GM23338 (cell line): ENCODE results near the gene VPS41. TPM values are rescaled to one million over a fixed set of nuclear protein-coding genes. Genes with fewer than 3 reads are reported as not detected.

Source experiments
- ATAC-seq: fragments of 200-7000 bp; cut with Tn5 transposase; 3 replicates; pipeline ENCODE4 v1.9.1; 2020
- DNase-seq: peaks from one replicate; pipeline ENCODE4 v3.0.0-alpha.2; 2015; ENCODE audit warnings: low spot score
- H2AFZ ChIP-seq: fragments of 200-600 bp; sonication (generic); 2 replicates; pipeline ENCODE4 v1.8.0; 2016; ENCODE audit warnings: antibody characterized with exemption, mild to moderate bottlenecking, moderate library complexity
- H3F3A ChIP-seq: fragments of 200-600 bp; sonication (generic); replicated peaks from 2 replicates; pipeline ENCODE4 v1.8.0; 2017; ENCODE audit warnings: antibody characterized with exemption, mixed run types, low read depth
- H3K27ac ChIP-seq: fragments of 200-600 bp; sonication (generic); 2 replicates; pipeline ENCODE4 v1.6.1; 2016; ENCODE audit warnings: low read depth
- H3K27me3 ChIP-seq: fragments of 200-600 bp; sonication (generic); 2 replicates; pipeline ENCODE4 v1.8.0; 2016; ENCODE audit warnings: mild to moderate bottlenecking, mixed run types, moderate library complexity; ENCODE audit not compliant: insufficient read depth
- H3K36me3 ChIP-seq: fragments of 200-600 bp; sonication (generic); 2 replicates; pipeline ENCODE4 v1.8.0; 2016; ENCODE audit warnings: mild to moderate bottlenecking; ENCODE audit not compliant: insufficient read depth
- H3K4me1 ChIP-seq: fragments of 200-600 bp; sonication (generic); 2 replicates; pipeline ENCODE4 v1.8.0; 2016; ENCODE audit warnings: mild to moderate bottlenecking, moderate library complexity; ENCODE audit not compliant: insufficient read depth
- H3K4me2 ChIP-seq: fragments of 200-600 bp; sonication (generic); 2 replicates; pipeline ENCODE4 v1.7.1; 2017; ENCODE audit warnings: mixed run types
- H3K4me3 ChIP-seq: fragments of 200-600 bp; sonication (generic); 2 replicates; pipeline ENCODE4 v1.6.1; 2016; ENCODE audit warnings: mixed run types
- H3K79me2 ChIP-seq: fragments of 200-600 bp; sonication (generic); replicated peaks from 2 replicates; pipeline ENCODE4 v1.8.0; 2017; ENCODE audit warnings: mild to moderate bottlenecking; ENCODE audit not compliant: insufficient read depth
- H3K9me2 ChIP-seq: fragments of 200-600 bp; sonication (generic); 2 replicates; pipeline ENCODE4 v1.8.0; 2017; ENCODE audit not compliant: insufficient read depth
- H4K20me1 ChIP-seq: fragments of 200-600 bp; sonication (generic); replicated peaks from 2 replicates; pipeline ENCODE4 v1.8.0; 2017; ENCODE audit warnings: mild to moderate bottlenecking; ENCODE audit not compliant: insufficient read depth
- H3K27ac Mint-ChIP-seq: 2 replicates; pipeline ENCODE4 v1.8.0; 2020; ENCODE audit warnings: inconsistent platforms, mild to moderate bottlenecking, moderate library complexity, mixed read lengths
- H3K27me3 Mint-ChIP-seq: 3 replicates; pipeline ENCODE4 v1.8.0; 2022; ENCODE audit warnings: low read depth, mild to moderate bottlenecking, moderate library complexity, mixed read lengths, inconsistent platforms; ENCODE audit not compliant: insufficient read depth, poor library complexity
- H3K36me3 Mint-ChIP-seq: 3 replicates; pipeline ENCODE4 v1.8.0; 2021; ENCODE audit warnings: low read depth, mild to moderate bottlenecking, inconsistent platforms, moderate library complexity, mixed read lengths
- H3K4me1 Mint-ChIP-seq: 3 replicates; pipeline ENCODE4 v1.8.0; 2020; ENCODE audit warnings: mild to moderate bottlenecking, inconsistent platforms, mixed read lengths
- H3K4me3 Mint-ChIP-seq: 3 replicates; pipeline ENCODE4 v1.8.0; 2021; ENCODE audit warnings: moderate library complexity, mild to moderate bottlenecking, inconsistent platforms, mixed read lengths
- H3K9me3 Mint-ChIP-seq: 3 replicates; pipeline ENCODE4 v1.8.0; 2020; ENCODE audit warnings: moderate library complexity, mild to moderate bottlenecking, inconsistent platforms, mixed read lengths
- CREB1 ChIP-seq: fragments of 250-450 bp; sonication (Bioruptor Pico); IDR thresholded peaks from 2 replicates; pipeline ENCODE4 v1.5.0; 2020; ENCODE audit warnings: low read depth, mild to moderate bottlenecking, moderate library complexity
- EZH2 ChIP-seq: fragments of 200-600 bp; sonication (generic); IDR thresholded peaks from one replicate; pipeline ENCODE4 v1.8.0; 2017; ENCODE audit warnings: antibody characterized with exemption, mild to moderate bottlenecking, low read depth; ENCODE audit not compliant: unreplicated experiment
- POLR2AphosphoS5 ChIP-seq: IDR thresholded peaks from 2 replicates; pipeline ENCODE4 v1.6.1; 2016; ENCODE audit warnings: antibody characterized with exemption, low read depth
- ZNF114 ChIP-seq: fragments of 250-450 bp; sonication (Bioruptor Pico); IDR thresholded peaks from 2 replicates; pipeline ENCODE4 v1.5.0; 2020; ENCODE audit warnings: mild to moderate bottlenecking, moderate library complexity
- polyA plus RNA-seq: library from polyadenylated mRNA; unstranded; fragments of >200 nt; fragmentation: Nextera tagmentation; extraction: Ambion mirVana; gene quantifications from 2 replicates; pipeline ENCODE4 v1.2.1, GENCODE V29; 2016
- total RNA-seq: library from RNA; depleted of rRNA; stranded (reverse); fragments of >200 nt; shearing (Covaris generic); gene quantifications from 2 replicates; pipeline ENCODE4 v1.2.3, GENCODE V29; 2014
- TF ChIP-seq, protein P1 (sequence below): IDR thresholded peaks from 2 replicates; pipeline ENCODE4 v1.6.1; 2016; ENCODE audit warnings: antibody characterized with exemption
- TF ChIP-seq, protein P2 (sequence below), 2 experiments: fragments of 200-600 bp in 1 of 2; sonication (generic) in 1 of 2; conservative IDR thresholded peaks; 2 replicates each; pipeline versions ENCODE4 v1.5.1 to v1.6.1; 2016 to 2017; ENCODE audit warnings: antibody characterized with exemption in 2 of 2, low read depth in 2 of 2, mild to moderate bottlenecking in 2 of 2, moderate library complexity in 1 of 2
- TF ChIP-seq, protein P3 (sequence below): IDR thresholded peaks from one replicate; pipeline ENCODE4 v1.6.1; 2018; ENCODE audit warnings: antibody characterized with exemption; ENCODE audit not compliant: unreplicated experiment
- TF ChIP-seq, protein P4 (sequence below): fragments of 250-450 bp; sonication (Bioruptor Pico); IDR thresholded peaks from 2 replicates; pipeline ENCODE4 v1.5.0; 2020; ENCODE audit warnings: mild to moderate bottlenecking, moderate library complexity

VPS41 gene
- total and polyA plus RNA-seq, 2 experiments from 2014 or later: 20.2 to 41.2 TPM

DNA sequence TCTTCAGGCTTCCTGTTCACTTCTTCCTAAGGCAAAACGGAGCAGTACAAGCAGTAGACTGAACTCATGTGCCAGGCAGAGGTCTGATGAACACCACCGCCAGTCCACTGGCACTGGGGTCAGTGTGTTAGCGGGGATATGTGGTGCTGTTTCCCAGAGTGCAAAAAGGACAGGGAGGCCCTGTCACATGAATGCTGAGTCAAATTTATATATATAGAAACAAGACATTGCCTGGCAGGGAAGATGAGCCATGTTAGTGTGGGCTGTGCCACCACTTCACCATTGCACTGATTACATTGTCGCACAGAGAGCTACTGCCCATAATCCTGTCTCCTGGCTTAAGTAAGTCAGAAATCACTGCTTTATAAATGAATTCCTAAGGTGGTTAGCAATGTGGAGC is 155.6 kb downstream of the VPS41 start (continued):
- TF ChIP-seq, protein P1, sequence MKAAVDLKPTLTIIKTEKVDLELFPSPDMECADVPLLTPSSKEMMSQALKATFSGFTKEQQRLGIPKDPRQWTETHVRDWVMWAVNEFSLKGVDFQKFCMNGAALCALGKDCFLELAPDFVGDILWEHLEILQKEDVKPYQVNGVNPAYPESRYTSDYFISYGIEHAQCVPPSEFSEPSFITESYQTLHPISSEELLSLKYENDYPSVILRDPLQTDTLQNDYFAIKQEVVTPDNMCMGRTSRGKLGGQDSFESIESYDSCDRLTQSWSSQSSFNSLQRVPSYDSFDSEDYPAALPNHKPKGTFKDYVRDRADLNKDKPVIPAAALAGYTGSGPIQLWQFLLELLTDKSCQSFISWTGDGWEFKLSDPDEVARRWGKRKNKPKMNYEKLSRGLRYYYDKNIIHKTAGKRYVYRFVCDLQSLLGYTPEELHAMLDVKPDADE: no peak
- TF ChIP-seq, protein P2, sequence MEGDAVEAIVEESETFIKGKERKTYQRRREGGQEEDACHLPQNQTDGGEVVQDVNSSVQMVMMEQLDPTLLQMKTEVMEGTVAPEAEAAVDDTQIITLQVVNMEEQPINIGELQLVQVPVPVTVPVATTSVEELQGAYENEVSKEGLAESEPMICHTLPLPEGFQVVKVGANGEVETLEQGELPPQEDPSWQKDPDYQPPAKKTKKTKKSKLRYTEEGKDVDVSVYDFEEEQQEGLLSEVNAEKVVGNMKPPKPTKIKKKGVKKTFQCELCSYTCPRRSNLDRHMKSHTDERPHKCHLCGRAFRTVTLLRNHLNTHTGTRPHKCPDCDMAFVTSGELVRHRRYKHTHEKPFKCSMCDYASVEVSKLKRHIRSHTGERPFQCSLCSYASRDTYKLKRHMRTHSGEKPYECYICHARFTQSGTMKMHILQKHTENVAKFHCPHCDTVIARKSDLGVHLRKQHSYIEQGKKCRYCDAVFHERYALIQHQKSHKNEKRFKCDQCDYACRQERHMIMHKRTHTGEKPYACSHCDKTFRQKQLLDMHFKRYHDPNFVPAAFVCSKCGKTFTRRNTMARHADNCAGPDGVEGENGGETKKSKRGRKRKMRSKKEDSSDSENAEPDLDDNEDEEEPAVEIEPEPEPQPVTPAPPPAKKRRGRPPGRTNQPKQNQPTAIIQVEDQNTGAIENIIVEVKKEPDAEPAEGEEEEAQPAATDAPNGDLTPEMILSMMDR (conservative IDR thresholded peaks at IDR 0.05; ENCODE audit: low read depth in 2 of 2): no peak

DNA sequence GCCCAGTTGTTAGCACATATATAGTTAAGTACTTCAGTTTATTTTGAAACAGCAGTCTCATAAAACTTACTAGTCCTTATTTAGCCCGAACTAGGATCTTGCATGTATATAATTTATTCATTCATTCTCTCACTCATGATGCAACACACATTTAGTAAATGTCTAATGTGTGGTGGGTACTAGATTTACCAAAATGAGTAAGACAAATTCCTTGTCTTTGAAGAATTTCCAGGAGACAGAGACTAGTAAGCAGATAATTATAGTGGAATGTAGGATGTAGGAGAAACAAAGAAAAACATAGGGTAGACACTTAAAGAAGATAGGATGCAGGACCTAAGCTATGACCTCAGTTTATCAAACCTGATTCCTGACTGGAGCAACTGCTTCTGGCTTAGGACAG is 157.6 kb downstream of the VPS41 start:
- H3K27ac ChIP-seq: no peak overlapping the region
- Mint-ChIP-seq H3K27me3 (no peaks in the 10 kb centered on the region), H3K9me3 (no peaks in the 10 kb centered on the region), H3K27ac (no peak overlapping the region), H3K4me1 (peaks cover 35% of the 10 kb centered on the region), H3K36me3 (peaks cover 12% of the 10 kb centered on the region), H3K4me3 (no peak overlapping the region)
- ATAC-seq: no peak
- H2AFZ ChIP-seq: no peak overlapping the region
- H3F3A ChIP-seq: no peaks in the 10 kb centered on the region
- H3K4me3 ChIP-seq: no peak overlapping the region
- H3K9me2 ChIP-seq: no peaks in the 10 kb centered on the region
- DNase-seq: no peak
- H4K20me1 ChIP-seq: no peaks in the 10 kb centered on the region
- H3K4me2 ChIP-seq: peak overlapping the region; percentile 34; the same call in 1 of the 2 replicates
- H3K4me1 ChIP-seq: peaks cover 29% of the 10 kb centered on the region
- no peaks in the 10 kb centered on the region for H3K27me3 ChIP-seq
- peaks cover 3% of the 10 kb centered on the region; the same call in 1 of the 2 replicates for H3K36me3 ChIP-seq
- H3K79me2 ChIP-seq: no peaks in the 10 kb centered on the region
- no peak for TF ChIP-seq CREB1 (CRISPR knock-in tag)
- TF ChIP-seq ZNF114 (CRISPR knock-in tag): no peak
- TF ChIP-seq, protein P3, sequence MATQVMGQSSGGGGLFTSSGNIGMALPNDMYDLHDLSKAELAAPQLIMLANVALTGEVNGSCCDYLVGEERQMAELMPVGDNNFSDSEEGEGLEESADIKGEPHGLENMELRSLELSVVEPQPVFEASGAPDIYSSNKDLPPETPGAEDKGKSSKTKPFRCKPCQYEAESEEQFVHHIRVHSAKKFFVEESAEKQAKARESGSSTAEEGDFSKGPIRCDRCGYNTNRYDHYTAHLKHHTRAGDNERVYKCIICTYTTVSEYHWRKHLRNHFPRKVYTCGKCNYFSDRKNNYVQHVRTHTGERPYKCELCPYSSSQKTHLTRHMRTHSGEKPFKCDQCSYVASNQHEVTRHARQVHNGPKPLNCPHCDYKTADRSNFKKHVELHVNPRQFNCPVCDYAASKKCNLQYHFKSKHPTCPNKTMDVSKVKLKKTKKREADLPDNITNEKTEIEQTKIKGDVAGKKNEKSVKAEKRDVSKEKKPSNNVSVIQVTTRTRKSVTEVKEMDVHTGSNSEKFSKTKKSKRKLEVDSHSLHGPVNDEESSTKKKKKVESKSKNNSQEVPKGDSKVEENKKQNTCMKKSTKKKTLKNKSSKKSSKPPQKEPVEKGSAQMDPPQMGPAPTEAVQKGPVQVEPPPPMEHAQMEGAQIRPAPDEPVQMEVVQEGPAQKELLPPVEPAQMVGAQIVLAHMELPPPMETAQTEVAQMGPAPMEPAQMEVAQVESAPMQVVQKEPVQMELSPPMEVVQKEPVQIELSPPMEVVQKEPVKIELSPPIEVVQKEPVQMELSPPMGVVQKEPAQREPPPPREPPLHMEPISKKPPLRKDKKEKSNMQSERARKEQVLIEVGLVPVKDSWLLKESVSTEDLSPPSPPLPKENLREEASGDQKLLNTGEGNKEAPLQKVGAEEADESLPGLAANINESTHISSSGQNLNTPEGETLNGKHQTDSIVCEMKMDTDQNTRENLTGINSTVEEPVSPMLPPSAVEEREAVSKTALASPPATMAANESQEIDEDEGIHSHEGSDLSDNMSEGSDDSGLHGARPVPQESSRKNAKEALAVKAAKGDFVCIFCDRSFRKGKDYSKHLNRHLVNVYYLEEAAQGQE: no peak
- TF ChIP-seq, protein P4, sequence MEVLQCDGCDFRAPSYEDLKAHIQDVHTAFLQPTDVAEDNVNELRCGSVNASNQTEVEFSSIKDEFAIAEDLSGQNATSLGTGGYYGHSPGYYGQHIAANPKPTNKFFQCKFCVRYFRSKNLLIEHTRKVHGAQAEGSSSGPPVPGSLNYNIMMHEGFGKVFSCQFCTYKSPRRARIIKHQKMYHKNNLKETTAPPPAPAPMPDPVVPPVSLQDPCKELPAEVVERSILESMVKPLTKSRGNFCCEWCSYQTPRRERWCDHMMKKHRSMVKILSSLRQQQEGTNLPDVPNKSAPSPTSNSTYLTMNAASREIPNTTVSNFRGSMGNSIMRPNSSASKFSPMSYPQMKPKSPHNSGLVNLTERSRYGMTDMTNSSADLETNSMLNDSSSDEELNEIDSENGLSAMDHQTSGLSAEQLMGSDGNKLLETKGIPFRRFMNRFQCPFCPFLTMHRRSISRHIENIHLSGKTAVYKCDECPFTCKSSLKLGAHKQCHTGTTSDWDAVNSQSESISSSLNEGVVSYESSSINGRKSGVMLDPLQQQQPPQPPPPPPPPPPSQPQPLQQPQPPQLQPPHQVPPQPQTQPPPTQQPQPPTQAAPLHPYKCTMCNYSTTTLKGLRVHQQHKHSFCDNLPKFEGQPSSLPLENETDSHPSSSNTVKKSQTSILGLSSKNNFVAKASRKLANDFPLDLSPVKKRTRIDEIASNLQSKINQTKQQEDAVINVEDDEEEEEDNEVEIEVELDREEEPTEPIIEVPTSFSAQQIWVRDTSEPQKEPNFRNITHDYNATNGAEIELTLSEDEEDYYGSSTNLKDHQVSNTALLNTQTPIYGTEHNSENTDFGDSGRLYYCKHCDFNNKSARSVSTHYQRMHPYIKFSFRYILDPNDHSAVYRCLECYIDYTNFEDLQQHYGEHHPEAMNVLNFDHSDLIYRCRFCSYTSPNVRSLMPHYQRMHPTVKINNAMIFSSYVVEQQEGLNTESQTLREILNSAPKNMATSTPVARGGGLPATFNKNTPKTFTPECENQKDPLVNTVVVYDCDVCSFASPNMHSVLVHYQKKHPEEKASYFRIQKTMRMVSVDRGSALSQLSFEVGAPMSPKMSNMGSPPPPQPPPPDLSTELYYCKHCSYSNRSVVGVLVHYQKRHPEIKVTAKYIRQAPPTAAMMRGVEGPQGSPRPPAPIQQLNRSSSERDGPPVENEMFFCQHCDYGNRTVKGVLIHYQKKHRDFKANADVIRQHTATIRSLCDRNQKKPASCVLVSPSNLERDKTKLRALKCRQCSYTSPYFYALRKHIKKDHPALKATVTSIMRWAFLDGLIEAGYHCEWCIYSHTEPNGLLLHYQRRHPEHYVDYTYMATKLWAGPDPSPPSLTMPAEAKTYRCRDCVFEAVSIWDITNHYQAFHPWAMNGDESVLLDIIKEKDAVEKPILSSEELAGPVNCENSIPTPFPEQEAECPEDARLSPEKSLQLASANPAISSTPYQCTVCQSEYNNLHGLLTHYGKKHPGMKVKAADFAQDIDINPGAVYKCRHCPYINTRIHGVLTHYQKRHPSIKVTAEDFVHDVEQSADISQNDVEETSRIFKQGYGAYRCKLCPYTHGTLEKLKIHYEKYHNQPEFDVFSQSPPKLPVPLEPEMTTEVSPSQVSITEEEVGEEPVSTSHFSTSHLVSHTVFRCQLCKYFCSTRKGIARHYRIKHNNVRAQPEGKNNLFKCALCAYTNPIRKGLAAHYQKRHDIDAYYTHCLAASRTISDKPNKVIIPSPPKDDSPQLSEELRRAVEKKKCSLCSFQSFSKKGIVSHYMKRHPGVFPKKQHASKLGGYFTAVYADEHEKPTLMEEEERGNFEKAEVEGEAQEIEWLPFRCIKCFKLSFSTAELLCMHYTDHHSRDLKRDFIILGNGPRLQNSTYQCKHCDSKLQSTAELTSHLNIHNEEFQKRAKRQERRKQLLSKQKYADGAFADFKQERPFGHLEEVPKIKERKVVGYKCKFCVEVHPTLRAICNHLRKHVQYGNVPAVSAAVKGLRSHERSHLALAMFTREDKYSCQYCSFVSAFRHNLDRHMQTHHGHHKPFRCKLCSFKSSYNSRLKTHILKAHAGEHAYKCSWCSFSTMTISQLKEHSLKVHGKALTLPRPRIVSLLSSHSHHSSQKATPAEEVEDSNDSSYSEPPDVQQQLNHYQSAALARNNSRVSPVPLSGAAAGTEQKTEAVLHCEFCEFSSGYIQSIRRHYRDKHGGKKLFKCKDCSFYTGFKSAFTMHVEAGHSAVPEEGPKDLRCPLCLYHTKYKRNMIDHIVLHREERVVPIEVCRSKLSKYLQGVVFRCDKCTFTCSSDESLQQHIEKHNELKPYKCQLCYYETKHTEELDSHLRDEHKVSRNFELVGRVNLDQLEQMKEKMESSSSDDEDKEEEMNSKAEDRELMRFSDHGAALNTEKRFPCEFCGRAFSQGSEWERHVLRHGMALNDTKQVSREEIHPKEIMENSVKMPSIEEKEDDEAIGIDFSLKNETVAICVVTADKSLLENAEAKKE: no peak
- TF ChIP-seq POLR2AphosphoS5: no peak
- TF ChIP-seq, protein P2 (conservative IDR thresholded peaks at IDR 0.05; ENCODE audit: low read depth in 2 of 2): no peak
- TF ChIP-seq, protein P1: no peak
- TF ChIP-seq EZH2: no peak
